ENCODE data around the gene SLC12A7. TPM values are rescaled to one million over a fixed set of nuclear protein-coding genes. Genes with fewer than 3 reads are reported as not detected.
"Not testable (repeated sequence)": the region's sequence is repeated elsewhere in the genome, so short reads cannot be mapped to it uniquely, and the experiment has no call there.

Gene SLC12A7
- total and polyA plus RNA-seq, 9 of the 15 experiments (the other 6 are each of a cell fraction or from before 2014, with no cell fraction given), result 0.01 to 3.1 (median 0.56) TPM

DNA sequence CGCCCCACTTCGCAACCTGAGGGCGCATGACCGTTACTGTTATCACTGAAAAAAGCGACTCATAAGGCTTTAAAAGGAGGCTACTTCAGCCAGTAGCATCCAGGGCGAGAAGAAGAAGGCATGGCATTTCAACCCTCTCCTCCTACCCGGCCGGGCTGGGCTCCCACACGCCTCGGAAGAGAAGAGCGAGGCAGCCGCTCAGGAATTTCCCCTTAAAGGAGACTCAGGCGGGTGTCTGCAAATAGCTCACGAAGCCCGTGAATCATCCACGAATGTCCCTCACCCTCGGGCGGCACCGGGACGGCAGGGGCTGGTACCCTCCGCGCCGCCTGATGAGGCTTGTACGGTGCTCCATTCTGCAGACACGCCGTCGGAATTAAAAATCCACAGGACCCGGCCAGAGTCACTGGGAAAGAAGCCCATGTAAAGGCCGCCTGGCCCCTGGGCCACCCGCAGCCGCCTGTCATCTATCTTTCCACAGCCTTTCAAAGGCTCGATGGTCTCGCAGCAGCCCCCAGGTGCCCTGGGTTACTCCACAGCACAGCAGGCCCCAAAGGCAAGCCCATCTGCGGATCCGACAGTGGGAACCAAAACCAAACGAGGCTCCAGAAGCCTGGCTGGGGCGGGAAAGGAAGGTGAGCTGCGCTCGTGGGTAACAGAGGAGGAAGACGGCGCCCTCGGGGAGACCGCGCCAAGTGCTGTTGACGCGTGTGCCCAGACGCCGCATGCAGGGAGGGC, 11.8 kb downstream of the SLC12A7 start:
- no TSS peak for BruUV-seq (replicated peaks)
- Histone ChIP-seq H3K27me3 (ENCODE audit: control insufficient read depth in 2 of 2, insufficient read depth in 2 of 2, low read length in 2 of 2) (peaks cover 9 to 40% of the 10 kb centered on the region in 2 experiments; a peak in 4 of 5 replicates), H3K4me2 (ENCODE audit: insufficient read depth, low read length) (no peak overlapping the region), H3K36me3 (ENCODE audit: control insufficient read depth, insufficient read depth, low read length) (no peaks in the 10 kb centered on the region), H3K27ac (ENCODE audit: extremely low read depth, low read depth, low read length) (no peak overlapping the region), H3K4me3 (no peak overlapping the region), H3K4me1 (replicated peaks in 1 of 2; ENCODE audit: control insufficient read depth in 2 of 2, insufficient read depth in 2 of 2, low read length in 2 of 2) (peaks cover 28 to 87% of the 10 kb centered on the region in 2 experiments; a peak in 4 of 5 replicates), H3K9me3 (replicated peaks; ENCODE audit: control insufficient read depth, insufficient read depth, low read depth, low read length) (no peaks in the 10 kb centered on the region), H3K9ac (ENCODE audit: insufficient read depth in 1 of 2, low read depth in 2 of 2, low read length in 2 of 2) (no peak overlapping the region), H2AFZ (ENCODE audit: low read depth, low read length) (no peak overlapping the region), H4K20me1 (replicated peaks; ENCODE audit: control insufficient read depth, insufficient read depth, low read length) (peaks cover 38% of the 10 kb centered on the region), H3K79me2 (ENCODE audit: control insufficient read depth, insufficient read depth, low read length) (no peaks in the 10 kb centered on the region), H3K9me1 (ENCODE audit: control insufficient read depth, insufficient read depth, low read length) (no peaks in the 10 kb centered on the region)
- no peak for TF ChIP-seq KLF1 (tag; IDR thresholded peaks at IDR 0.05)
- 0 out of 2 replicates have a peak, but pooled peaks have one; percentile 2 for TF ChIP-seq POLR2G (IDR thresholded peaks at IDR 0.05; ENCODE audit: low read depth, low read length)
- FAIRE-seq (no peak), DNase-seq (ENCODE audit: extremely low read depth in 1 of 4, low spot score in 3 of 4) (no peak), ATAC-seq (no peak)
- 46% methylated on average over 40 of the region's 48 CpGs for WGBS (ENCODE audit: insufficient coverage, low coverage, missing lambda C conversion rate)
- intact Hi-C loops (cut with micrococcal nuclease), result no loop called here
- POLR2A ChIA-PET, result no interaction called here
- in situ Hi-C loops (cut with MboI), result no loop called here
- CTCF ChIA-PET (ENCODE audit: low intra/inter-chr PET ratio), result no interaction called here

DNA sequence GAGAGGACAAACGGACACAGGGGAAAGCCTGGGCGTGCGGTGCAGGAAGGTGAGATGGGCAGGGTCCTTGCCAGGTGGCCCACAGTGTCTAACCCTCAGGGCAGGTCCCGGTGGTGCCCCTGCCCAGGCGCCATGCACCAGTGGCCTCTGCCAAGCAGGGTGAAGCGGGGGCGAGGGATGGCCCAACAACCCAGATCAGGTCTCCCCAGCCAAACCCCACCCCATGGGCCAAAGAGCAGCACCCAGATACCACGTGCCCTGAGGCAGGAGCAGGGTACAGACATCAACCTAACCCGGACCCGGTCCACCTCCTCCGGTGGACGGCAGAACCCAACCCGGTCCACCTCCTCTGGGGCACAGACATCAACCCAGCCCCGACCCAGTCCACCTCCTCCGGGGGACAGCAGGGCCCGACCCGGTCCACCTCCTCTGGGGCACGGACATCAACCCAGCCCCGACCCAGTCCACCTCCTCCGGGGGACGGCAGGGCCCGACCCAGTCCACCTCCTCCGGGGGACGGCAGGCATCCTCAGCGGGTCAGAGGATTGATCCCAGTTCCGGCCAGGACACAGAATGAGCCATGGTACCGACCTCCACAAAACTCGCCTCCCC, 12.8 kb downstream of the SLC12A7 start:
- no TSS peak for BruUV-seq (replicated peaks)
- Histone ChIP-seq H3K4me1 (replicated peaks in 1 of 2; ENCODE audit: control insufficient read depth in 2 of 2, insufficient read depth in 2 of 2, low read length in 2 of 2) (peaks cover 19 to 80% of the 10 kb centered on the region in 2 experiments; a peak in 4 of 5 replicates), H2AFZ (ENCODE audit: low read depth, low read length) (no peak overlapping the region), H3K27me3 (ENCODE audit: control insufficient read depth in 2 of 2, insufficient read depth in 2 of 2, low read length in 2 of 2) (peaks cover 13 to 47% of the 10 kb centered on the region in 2 experiments; a peak in 4 of 5 replicates), H4K20me1 (replicated peaks; ENCODE audit: control insufficient read depth, insufficient read depth, low read length) (peaks cover 38% of the 10 kb centered on the region), H3K9ac (ENCODE audit: insufficient read depth in 1 of 2, low read depth in 2 of 2, low read length in 2 of 2) (peak overlapping the region in 1 of 2 experiments; percentile 37; a peak in 1 of 4 replicates), H3K4me2 (ENCODE audit: insufficient read depth, low read length) (no peak overlapping the region), H3K9me1 (ENCODE audit: control insufficient read depth, insufficient read depth, low read length) (no peaks in the 10 kb centered on the region), H3K9me3 (replicated peaks; ENCODE audit: control insufficient read depth, insufficient read depth, low read depth, low read length) (no peaks in the 10 kb centered on the region), H3K27ac (ENCODE audit: extremely low read depth, low read depth, low read length) (no peak overlapping the region), H3K36me3 (ENCODE audit: control insufficient read depth, insufficient read depth, low read length) (no peaks in the 10 kb centered on the region), H3K4me3 (no peak overlapping the region), H3K79me2 (ENCODE audit: control insufficient read depth, insufficient read depth, low read length) (no peaks in the 10 kb centered on the region)
- 29% methylated on average over 24 of the region's 28 CpGs for WGBS (ENCODE audit: insufficient coverage, low coverage, missing lambda C conversion rate)
- intact Hi-C loops (cut with micrococcal nuclease) (no loop called here), in situ Hi-C loops (cut with MboI) (no loop called here)
- no peak for DNase-seq (ENCODE audit: extremely low read depth in 1 of 4, low spot score in 3 of 4)
- ATAC-seq, result peak; percentile 24
- TF ChIP-seq PTTG1 (tag; IDR thresholded peaks at IDR 0.05; ENCODE audit: low read depth) (no peak), ETV1 (tag; conservative IDR thresholded peaks at IDR 0.05; ENCODE audit: low read depth) (peak; percentile 49), RBFOX2 (IDR thresholded peaks at IDR 0.05; ENCODE audit: low read depth, low read length) (0 out of 2 replicates have a peak, but pooled peaks have one; percentile 13), POLR2G (IDR thresholded peaks at IDR 0.05; ENCODE audit: low read depth, low read length) (0 out of 2 replicates have a peak, but pooled peaks have one; percentile 5)
- ChIA-PET POLR2A (no interaction called here), CTCF (ENCODE audit: low intra/inter-chr PET ratio) (no interaction called here)
- FAIRE-seq, result no peak

DNA sequence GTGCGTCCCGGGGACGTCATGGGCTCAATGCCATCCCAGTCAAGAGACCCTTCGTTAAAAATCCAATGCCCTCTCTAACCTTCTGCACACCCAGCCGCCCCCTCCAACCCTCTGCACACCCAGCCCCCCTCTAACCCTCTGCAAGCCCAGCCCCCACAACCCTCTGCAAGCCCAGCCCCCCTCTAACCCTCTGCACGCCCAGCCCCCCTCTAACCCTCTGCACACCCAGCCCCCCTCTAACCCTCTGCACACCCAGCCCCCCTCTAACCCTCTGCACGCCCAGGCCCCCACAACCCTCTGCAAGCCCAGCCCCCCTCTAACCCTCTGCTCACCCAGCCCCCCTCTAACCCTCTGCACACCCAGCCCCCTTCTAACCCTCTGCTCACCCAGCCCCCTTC, 13.9 kb downstream of the SLC12A7 start:
- H3K9me1 ChIP-seq (ENCODE audit: control insufficient read depth, insufficient read depth, low read length); H3K4me2 ChIP-seq (ENCODE audit: insufficient read depth, low read length); POLR2A ChIA-PET; DNase-seq (ENCODE audit: extremely low read depth in 1 of 4, low spot score in 3 of 4); H3K9ac ChIP-seq (ENCODE audit: insufficient read depth in 1 of 2, low read depth in 2 of 2, low read length in 2 of 2); H3K79me2 ChIP-seq (ENCODE audit: control insufficient read depth, insufficient read depth, low read length); H3K4me3 ChIP-seq; H3K27ac ChIP-seq (ENCODE audit: extremely low read depth, low read depth, low read length); CTCF ChIA-PET (ENCODE audit: low intra/inter-chr PET ratio); H3K9me3 ChIP-seq (replicated peaks; ENCODE audit: control insufficient read depth, insufficient read depth, low read depth, low read length); in situ Hi-C loops (cut with MboI); H3K36me3 ChIP-seq (ENCODE audit: control insufficient read depth, insufficient read depth, low read length); H2AFZ ChIP-seq (ENCODE audit: low read depth, low read length); BruUV-seq (replicated peaks); FAIRE-seq; intact Hi-C loops (cut with micrococcal nuclease); ATAC-seq: not testable (repeated sequence)
- H3K4me1 ChIP-seq (replicated peaks in 1 of 2; ENCODE audit: control insufficient read depth in 2 of 2, insufficient read depth in 2 of 2, low read length in 2 of 2), result peaks cover 10 to 78% of the 10 kb centered on the region in 2 experiments; a peak in 4 of 5 replicates
- peaks cover 38% of the 10 kb centered on the region for H4K20me1 ChIP-seq (replicated peaks; ENCODE audit: control insufficient read depth, insufficient read depth, low read length)
- peaks cover 13 to 55% of the 10 kb centered on the region in 2 experiments; a peak in 4 of 5 replicates for H3K27me3 ChIP-seq (ENCODE audit: control insufficient read depth in 2 of 2, insufficient read depth in 2 of 2, low read length in 2 of 2)
- 3% methylated on average over 6 of the region's 7 CpGs for WGBS (ENCODE audit: insufficient coverage, low coverage, missing lambda C conversion rate)

Measured in K562 (cell line).